NAMALWA (cell line): ENCODE data around the gene LUC7L3.

ENCODE experiments used
- DNase-seq: peaks from one replicate; pipeline ENCODE4 v3.0.0-alpha.2; 2015; ENCODE audit warnings: low spot score

Gene LUC7L3

DNA sequence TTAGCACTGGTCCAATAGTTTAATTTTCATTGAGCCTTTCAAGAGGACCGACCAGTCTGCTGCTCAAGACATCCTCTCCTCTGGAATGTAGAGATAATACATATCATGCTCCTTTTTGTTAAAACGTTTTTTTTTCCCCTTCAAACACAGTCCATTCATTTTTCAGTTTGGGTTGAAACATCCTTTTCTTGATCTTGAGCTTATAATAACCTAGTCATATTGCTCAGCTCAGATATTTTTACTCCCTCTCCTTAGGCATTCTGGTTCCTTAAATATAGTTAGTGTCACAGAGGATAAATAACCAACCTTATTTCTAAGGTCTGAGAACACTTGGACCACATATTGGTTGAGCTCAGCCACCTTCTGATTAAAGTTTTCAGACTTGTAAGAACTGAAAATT is 35.1 kb downstream of the LUC7L3 start:
- DNase-seq: no peak

DNA sequence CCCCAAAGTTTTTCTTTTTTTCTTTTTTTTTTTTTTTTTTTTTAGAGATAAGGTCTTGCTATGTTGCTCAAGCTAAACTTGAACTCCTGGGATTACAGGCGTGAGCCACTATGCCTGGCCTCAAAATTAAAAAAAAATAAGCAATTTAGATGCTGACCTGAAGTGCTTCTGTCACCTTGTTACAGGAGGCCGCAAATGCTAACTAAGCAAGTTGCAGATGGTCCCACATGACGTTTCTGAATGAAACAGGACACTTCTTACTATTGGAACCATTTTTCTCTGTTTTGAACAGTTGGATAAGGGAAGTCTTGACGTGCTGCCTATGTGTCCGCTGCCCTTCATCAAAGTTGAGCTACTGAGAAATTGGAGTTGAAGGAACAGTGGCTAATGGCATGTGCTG is 39.1 kb downstream of the LUC7L3 start:
- no peak for DNase-seq

DNA sequence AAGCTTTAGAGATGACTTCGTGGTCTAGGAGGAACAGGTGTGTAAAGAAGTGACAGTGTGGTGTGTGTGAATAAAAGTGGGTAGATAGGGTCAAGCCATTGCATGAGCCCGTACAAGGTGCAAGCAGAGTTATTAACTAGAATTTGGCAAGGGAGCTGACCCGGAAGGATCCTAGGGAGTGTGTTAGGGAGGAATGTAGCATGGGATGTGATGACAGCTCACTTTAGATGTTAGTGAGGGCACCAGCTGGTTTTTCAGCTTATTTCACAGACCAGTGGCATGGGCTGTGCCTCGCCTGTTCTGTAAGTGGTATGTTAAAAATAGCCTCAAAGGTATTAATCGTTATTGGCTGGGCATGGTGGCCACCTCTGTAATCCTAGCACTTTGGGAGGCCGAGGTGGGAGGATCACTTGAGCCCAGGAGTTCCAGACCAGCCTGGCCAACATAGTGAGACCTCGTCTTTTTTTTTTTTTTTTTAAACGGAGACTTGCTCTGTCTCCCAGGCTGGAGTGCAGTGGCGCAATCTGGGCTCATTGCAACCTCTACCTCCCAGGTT is 39.7 kb downstream of the LUC7L3 start:
- no peak for DNase-seq

DNA sequence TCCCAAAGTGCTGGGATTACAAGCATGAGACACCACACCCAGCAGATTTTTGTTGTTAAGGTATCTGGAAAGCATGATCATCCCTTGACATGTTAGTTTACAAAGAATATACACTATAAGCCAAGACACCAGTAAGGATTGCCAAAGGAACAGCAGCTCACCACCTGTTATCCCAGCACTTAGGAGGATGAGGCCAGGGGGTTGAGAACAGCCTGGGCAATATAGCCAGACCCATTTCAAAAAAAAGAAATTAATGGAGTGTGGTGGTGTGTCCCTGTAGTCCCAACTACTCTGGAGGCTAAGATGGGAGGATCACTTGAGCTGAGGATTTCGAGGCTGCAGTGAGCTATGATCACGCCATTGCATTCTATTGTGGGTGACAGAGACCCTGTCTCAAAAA is 42.8 kb downstream of the LUC7L3 start:
- DNase-seq: no peak

DNA sequence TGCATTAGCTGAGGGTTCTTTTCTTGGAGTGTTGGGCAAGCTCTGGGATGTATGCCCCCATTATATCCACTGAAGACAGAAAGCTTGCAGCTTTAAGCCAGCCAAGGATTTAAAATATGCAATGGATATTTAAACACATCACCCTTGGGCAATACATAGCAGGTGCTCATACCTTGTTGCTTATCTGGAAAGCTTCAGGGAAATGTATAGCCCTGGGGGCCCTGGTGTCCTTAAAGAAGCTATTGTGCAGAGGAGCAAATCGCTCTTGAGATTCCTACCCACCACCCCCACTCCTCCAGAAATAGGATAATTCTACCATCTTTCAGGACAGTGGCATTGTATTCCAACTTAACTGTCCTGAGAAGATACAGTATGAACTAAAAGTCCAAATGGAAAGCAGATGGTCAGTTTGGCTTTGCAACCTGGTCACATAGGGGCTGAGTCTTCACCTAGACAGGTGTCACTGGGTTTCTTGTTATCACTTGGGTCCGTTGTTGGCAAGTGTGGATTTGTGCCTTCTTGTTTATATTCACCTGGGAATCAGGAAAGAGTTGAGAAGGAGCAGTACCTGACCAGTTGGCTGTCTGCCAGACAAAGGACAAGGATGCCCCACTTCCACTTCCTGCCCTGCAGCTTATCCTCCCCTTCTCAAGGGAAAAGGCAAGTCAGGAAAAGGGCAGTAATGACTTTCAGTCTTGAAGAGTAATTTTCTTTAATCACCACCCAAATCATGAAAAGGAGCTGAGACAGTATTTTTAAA is 44.5 kb downstream of the LUC7L3 start:
- DNase-seq: no peak

DNA sequence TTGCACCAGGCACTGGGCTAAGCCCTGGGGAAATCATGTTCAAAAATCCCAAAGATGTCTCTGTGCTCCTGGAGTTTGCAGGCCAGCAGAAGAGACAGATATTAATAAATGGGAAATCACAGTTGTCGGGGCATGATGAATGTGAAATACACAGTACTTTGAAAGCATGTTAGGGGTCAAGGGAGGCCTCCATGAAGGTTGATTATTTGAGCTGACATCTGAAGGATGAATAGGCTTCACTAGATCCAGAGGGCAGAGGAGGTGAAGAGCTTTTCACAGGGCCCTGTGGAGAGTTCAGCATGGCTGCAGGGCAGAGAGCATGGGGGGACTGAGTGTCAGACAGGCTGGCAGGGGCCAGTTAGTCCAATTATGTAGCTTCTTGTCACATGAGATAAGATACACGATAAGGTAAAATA is 45.3 kb downstream of the LUC7L3 start:
- no peak for DNase-seq

DNA sequence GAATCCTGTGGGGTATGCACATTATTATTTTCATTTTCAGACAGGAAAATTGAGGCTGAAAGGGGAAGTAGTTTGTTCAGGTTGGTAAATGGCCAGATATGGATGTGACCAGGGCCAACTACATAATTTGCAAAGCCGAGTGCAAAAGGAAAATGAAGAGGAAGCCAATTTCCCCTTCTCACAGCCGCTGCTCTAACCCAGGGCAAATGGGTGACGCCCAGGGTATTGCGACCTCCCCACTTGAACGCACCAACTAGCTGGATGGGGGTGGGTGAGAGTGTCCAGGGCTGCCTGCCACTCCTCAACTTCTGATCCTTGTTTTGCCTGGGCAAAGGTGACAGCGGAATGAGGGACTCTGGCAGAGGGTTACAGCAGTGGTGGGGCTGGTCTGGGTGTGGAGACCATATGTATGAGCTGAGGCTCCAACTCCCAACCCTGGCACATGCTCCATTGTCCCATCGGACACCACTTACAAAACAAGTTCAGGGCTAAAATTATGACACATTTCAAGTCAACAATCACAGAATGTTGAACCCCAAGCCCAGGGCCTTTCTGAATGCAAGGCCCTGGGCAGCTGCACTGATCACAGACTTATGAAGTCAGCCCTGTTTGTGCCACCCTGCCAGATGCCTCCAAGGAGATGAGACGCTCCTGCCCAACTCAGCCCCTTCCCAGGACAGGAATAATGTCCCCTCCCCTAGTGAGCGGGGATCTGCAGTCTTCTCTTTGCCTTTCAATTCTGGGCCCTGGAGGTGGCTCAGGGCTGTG is 46.2 kb downstream of the LUC7L3 start:
- peak; percentile 51 for DNase-seq

DNA sequence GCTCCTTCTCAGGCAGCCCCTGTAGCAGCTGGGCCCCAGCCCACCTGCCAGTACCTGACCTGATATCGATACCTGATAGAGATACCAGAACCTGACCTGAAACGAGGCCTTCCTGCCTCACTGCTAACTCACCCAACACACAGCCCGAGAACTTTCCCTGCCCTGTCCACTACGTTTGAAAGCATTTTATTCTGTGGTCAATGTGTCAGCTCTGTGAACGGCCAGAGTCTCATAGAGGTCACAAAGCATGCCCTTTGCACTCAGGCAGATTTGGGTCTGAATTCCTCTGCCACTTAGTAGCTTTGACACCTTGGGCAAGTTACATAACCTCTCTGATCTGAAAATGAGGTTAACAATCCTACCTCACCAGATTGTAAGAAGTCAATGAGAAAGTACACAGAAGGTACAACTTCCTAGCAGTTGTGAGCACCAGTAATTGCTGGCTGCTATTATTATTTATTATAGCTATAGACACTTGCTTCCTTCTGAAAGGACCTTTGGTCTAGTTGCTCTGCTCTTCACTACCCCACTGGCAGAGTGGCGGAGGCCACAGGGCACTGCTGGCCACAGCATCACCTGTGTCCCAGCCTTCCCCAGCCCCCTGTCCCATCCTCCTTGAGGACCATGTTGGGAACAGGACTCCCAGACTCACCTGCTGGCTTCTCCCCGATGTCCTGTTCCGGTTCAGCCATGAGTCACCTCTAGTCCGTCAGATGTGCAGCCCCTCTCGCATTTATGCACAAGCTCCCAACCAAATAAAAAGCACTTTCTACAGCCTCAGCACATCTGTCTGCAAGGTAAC is 47.0 kb downstream of the LUC7L3 start:
- no peak for DNase-seq

DNA sequence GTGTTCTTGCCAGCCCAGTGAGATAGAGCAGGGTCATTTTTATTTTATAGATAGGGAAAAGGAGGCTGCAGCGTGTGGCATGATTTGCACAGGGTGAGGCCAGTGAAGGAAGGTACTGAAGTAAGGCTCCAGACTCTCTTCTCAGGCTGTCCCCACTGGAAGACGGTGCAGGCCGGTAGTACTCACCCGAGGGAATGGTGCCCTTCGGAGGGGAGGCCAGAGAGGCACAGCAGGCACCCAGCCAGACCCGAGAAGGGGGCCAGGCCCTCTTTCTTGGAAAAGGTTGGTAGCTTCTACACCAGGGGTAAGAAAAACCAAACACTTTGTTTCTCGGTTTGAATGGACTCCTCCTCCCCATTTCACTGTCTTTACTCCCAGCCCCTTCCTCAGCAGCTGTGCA is 47.6 kb downstream of the LUC7L3 start:
- no peak for DNase-seq

DNA sequence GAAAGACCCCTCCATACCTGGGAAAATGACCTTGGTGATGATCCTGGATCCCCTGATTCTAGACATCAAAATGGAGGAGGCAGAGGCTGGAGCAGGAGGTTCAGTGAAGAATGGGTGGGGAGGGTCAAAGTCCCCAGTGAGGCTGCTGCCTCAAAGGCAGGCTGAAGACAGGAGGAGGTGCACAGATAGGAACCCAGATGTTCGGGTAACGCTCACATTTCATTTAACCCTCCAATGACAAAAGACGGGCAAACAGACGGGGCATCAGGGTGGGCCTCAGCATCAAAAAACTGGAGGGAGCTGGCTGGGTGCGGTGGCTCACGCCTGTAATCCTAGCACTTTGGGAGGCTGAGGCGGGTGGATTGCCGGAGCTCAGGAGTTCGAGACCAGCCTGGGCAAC is 48.0 kb downstream of the LUC7L3 start, which contains the start of gene ANKRD40CL:
Gene ANKRD40CL (minus strand): TSS at position 73 of the 400 bp plus-strand sequence. CDS start 605 bp downstream, outside the sequence.
- no peak for DNase-seq

DNA sequence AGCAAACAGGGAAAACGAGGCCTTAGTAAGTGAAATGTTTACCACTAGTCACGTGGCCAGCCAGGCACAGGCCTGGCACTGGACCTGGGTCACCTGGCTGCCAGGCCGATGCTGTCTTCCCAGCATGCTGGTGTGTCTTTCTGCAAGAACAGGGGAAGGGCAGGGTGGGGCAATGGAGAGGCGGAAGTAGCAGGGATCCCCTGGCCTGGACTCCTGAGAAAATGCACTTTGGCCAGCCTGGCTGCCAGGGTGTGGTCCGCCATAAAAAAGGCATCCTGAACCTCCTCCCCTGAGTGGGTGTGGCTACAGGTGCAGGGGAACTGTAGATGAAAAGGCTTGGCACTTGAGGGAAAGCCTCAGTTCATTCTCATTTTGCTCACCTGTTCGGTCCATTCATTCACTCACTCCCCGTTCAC is 49.0 kb downstream of the LUC7L3 start:
- DNase-seq: no peak

DNA sequence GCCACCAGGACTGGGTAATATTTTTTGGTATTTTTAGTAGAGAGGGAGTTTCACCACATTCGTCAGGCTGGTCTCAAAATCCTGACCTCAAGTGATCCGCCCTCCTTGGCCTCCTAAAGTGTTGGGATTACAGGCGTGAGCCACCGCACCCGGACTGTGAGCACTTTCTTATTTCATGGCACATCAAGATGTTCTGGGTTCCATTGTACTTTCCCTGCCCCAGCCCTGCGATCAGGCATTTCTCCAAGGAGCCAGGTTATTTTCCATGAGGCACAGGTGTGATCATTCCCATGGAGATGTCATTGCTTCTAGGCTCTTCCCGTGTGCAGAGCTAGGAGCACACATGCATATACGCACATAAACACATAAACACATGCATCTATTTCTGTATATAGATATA is 50.5 kb downstream of the LUC7L3 start:
- DNase-seq: no peak

DNA sequence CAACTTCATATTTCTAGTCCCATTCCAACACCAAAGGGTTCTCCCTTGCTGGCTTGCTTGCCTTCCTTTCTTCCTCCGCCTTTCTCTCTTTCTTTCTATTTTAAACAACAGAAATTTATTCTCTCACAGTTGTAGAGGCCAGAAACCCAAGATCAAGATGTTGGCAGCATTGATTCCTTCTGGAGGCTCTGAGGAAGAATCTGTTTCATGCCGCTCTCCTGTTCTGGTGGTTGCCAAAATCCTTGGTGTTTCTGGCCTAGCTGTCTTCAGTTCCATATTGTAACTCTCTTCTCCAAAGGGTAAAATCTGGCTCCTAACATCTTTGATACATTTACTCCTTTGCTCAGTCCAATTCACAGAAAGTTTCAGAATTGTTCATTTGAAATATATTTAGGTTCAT is 50.9 kb downstream of the LUC7L3 start:
- no peak for DNase-seq

DNA sequence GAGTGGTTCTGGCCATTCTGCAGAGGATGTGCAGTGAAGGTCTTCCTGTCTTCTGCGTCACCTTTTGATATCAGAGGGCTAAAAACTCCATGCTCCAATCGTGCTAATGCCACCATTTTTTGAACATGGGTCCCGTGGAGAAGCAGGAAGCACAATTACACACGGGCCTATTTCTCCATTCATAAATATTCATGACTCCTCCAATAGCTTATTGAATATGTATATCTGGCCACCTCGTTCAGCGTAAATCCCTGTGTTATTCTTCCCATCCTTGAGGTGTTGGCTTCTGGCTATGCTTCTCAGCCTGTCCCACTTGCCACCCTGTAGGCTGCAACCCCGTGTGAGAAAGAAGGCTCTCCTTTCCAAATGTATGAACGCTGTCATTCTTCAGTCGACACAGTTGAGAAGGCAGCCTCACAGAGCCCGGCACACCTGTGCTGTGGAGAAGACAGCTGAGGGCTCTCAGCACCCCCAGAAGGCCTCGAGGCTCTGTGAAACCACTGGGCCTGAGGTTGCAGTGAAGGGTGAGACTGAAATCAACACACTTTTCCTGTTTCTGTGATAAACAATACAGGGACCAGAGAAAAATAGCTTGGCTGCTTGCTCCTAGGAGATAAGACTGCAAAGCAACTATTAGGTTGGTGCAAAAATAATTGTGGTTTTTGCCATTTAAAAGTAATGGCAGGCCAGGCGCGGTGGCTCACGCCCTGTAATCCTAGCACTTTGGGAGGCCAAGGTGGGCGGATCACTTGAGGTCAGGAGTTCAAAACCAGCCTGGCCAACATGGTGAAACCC is 52.8 kb downstream of the LUC7L3 start:
- peak; percentile 59 for DNase-seq

DNA sequence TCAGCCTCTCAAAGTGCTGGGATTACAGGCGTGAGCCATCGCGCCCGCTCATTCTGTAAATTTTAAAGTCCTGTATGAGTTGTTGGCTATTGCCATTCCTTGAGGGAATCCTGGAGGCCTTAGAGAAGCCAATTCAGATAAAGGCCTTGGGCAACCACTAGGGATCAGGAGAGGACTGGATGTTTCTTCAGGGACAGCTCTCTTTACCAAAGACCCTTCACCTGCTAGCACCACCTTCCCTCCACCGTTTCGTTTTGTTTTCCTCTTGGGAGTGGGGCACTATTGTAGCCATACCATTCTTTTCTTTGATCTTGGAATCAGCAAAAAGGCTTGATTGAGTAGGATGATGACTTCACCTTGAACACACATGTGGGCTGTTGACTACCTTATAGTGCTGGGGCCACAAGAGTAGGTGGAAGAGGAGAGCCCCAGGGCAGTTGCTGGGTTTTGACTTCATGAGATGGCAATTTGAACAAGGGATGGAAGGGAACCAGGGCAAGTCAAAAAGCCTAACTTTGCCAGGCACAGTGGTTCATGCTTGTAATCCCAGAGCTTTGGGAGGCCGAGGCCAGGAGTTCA is 54.9 kb downstream of the LUC7L3 start:
- DNase-seq: no peak

DNA sequence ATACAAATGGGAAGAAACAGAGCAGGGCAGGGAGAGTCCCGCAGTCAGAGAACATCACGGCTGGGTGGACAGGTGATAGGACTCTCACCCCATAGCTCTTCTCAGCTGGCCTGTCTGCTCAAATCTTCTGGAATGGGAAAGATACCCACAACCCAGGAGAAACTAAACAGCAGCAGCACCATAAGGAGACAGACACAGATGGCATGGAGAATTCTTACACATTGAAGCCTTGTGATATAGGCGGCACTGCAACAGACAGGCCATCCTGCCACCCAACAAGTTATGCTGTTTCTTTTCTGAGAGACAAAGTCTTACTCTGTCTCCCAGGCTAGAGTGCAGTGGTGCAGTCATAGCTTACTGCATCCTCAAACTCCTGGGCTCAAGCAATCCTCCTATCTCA is 56.5 kb downstream of the LUC7L3 start:
- no peak for DNase-seq

DNA sequence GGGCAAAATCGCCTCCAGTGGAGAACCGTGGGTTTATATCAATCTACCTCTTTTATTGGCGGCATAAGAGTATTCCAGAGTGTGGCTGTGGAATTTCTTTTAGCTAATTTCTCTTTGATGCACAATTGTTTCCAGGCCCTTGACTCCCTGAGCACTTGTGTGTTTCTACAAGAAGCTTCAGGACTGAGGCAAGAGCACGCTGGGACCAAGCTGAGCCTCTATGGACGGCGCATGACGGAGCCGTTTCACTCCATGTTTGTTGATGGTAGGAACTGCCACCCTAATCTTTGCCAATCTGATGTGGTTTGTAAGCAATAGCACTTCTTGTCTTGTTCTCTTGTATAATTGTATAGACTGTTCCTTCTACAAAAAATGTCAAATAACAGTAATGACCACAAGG is 59.1 kb downstream of the LUC7L3 start:
- no peak for DNase-seq

DNA sequence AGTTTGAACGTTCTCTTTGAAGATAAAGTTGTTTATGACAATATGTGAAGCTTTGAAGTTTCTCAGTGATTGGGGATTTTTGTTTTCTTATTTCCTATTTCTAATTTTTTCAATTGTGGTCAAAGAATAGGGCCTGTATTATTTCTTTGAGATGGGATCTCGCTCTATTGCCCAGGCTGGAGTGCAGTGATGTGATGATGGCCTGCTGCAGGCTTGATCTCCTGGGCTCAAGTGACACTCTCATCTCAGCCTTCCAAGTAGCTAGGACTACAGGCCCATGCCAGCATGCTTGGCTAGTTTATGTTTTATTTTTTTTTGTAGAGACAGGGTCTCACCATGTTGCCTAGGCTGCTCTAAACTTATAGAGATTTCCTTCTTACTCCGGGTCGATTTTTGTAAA is 59.6 kb downstream of the LUC7L3 start:
- DNase-seq: no peak

DNA sequence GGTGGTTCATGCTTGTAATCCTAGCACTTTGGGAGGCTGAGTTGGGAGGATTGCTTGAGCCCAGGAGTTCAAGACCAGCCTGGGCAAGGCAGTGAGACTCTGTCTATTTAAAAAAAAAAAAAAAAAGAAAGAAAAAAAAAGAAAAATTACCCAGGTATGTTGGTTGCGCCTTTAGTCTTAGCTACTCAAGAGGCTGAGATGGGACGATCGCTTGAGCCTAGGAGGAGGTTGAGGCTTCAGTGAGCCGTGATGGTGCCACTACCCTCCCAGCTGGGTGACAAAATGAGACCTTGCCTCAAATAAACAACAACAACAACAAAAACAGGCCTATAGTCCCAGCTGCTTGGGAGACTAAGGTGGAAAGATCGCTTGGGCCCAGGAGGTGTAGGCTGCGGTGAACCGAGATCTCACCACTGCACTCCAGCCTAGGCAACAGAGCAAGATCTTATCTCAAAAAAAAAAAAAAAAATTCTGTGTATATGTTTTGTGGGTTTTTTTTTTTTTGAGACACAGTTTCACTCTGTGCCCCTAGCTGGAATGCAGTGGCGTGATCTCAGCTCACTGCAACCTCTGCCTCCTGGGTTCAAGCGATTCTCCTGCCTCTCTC is 60.4 kb downstream of the LUC7L3 start:
- DNase-seq: no peak

DNA sequence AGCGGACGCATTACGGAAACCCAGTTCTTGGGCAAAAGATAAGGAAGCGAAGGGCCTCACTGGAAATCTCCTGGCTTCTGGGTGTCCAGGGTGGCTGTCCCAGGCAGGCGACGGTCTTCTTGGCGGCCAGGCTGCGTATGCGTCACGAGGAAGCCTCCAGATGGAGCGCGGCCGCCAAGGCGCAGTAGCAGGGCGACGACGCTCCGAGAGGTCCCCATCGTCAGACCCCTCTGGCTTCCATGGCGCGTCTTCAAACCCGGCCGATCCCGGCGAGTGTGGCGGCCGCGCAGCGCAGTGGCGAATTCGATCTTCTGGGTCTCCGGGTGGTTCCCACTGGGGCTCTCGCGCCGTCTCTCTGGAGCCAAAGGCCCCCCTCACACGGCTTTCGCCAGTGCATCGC is 61.8 kb downstream of the LUC7L3 start:
- no peak for DNase-seq

DNA sequence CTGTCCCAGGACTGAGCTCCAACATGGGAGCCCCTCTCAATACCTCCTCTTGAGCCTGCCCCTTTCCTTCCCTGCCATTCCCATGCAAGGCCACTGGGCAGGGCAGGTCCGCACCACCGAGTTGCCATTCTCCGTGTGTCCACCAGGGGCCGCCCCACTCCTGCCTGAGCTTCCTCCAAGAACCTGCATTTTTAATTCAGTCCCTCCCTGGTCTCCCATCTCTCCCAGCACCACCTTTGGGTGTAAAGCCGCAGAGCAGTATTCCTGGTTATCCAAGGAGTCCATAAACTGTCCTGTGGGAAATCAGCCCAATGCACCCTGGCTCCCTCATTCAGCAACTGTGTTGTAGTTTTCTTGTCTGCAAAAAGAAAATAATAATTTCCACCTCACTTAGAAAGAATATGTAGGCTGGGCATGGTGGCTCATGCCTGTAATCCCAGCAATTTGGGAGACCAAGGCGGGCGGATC is 63.8 kb downstream of the LUC7L3 start:
- peak; percentile 82 for DNase-seq
